Endothelial cell of umbilical vein (primary cell): Measurements from ENCODE around the gene CCSER1. TPM values are rescaled to one million over a fixed set of nuclear protein-coding genes. Genes with fewer than 3 reads are reported as not detected.
A peak's percentile ranks its signal among the peaks of the same experiment; 100 is the strongest.

Source experiments
- Bru-seq: library from RNA; stranded (reverse); fragments of 400-500 nt; gene quantifications from one replicate; lab custom pipeline; 2021; lab: Mats Ljungman, UMichigan
- BruChase-seq, 2 experiments: library from RNA; stranded (reverse); fragments of 400-500 nt; gene quantifications; one replicate each; lab custom pipeline; 2021; lab: Mats Ljungman, UMichigan
- BruUV-seq: library from RNA; stranded (reverse); fragments of 400-500 nt; replicated peaks from 2 replicates; lab custom pipeline; 2021; lab: Mats Ljungman, UMichigan
- CTCF ChIA-PET: fragments of 300-600, 350-600 bp; sonication (Branson Sonifier 250); formaldehyde crosslinking; loops from one replicate; lab custom pipeline; 2021; ENCODE audit warnings: antibody characterized with exemption, inconsistent platforms; lab: Charles Lee
- POLR2A ChIA-PET: fragments of 300-600, 350-600 bp; sonication (Branson Sonifier 250); formaldehyde crosslinking; loops from one replicate; lab custom pipeline; 2021; ENCODE audit warnings: antibody characterized with exemption, inconsistent platforms; lab: Charles Lee
- DNase-seq: peaks from one replicate; pipeline ENCODE4 v3.0.0-alpha.2; 2011; ENCODE audit warnings: low read depth, low spot score
- FAIRE-seq: peaks from 2 replicates; lab custom pipeline; 2011; peaks lifted over from hg19 to GRCh38; lab: Jason Lieb, UNC
- H2AFZ ChIP-seq: 2 replicates; pipeline ENCODE4 v1.6.0; 2012; ENCODE audit warnings: low read depth, low read length, control low read depth, inconsistent platforms
- H3K27ac ChIP-seq: 2 replicates; pipeline ENCODE4 v1.5.1; 2011; ENCODE audit warnings: low read depth, mild to moderate bottlenecking, control low read depth, low read length, moderate library complexity; ENCODE audit not compliant: insufficient read depth
- H3K27me3 ChIP-seq, 2 experiments: 2 replicates each; pipeline versions ENCODE4 v1.6.0 to v1.6.1; 2011; ENCODE audit warnings: low read length in 2 of 2, mixed read lengths in 1 of 2; ENCODE audit not compliant: control insufficient read depth in 2 of 2, insufficient read depth in 2 of 2
- H3K36me3 ChIP-seq, 2 experiments: 2 replicates in 1 of 2; 3 replicates in 1 of 2; pipeline ENCODE4 v1.5.1; 2011; ENCODE audit warnings: low read length in 2 of 2, mild to moderate bottlenecking in 1 of 2, moderate library complexity in 1 of 2; ENCODE audit not compliant: control insufficient read depth in 2 of 2, insufficient read depth in 2 of 2; ENCODE audit errors: extremely low read depth in 1 of 2
- H3K4me1 ChIP-seq: 3 replicates; pipeline ENCODE4 v1.5.1; 2011; ENCODE audit warnings: mild to moderate bottlenecking, low read length; ENCODE audit not compliant: control insufficient read depth, insufficient read depth; ENCODE audit errors: extremely low read depth
- H3K4me2 ChIP-seq: 2 replicates; pipeline ENCODE4 v1.6.1; 2011; ENCODE audit warnings: low read length, control low read depth, mixed read lengths; ENCODE audit not compliant: insufficient read depth
- H3K4me3 ChIP-seq, 3 experiments: fragments of 200-600 bp in 1 of 3; sonication (generic), shearing (Covaris generic) in 1 of 3; replicated peaks in 1 of 3; 2 replicates each; pipeline ENCODE4 v1.5.1; 2011 to 2016; ENCODE audit warnings: control low read depth in 3 of 3, low read length in 3 of 3, mild to moderate bottlenecking in 2 of 3, inconsistent platforms in 1 of 3, low read depth in 1 of 3, moderate library complexity in 1 of 3; ENCODE audit not compliant: insufficient read depth in 1 of 3
- H3K79me2 ChIP-seq: 2 replicates; pipeline ENCODE4 v1.6.0; 2012; ENCODE audit warnings: low read length, inconsistent platforms; ENCODE audit not compliant: control insufficient read depth, insufficient read depth
- H3K9ac ChIP-seq: replicated peaks from 2 replicates; pipeline ENCODE3; 2011; ENCODE audit warnings: low read length, control low read depth; ENCODE audit not compliant: insufficient read depth; ENCODE audit errors: extremely low read depth
- H3K9me1 ChIP-seq: replicated peaks from 3 replicates; pipeline ENCODE4 v1.6.0; 2011; ENCODE audit warnings: mild to moderate bottlenecking, low read length; ENCODE audit not compliant: control insufficient read depth, insufficient read depth; ENCODE audit errors: extremely low read depth
- H3K9me3 ChIP-seq: replicated peaks from 2 replicates; pipeline ENCODE4 v1.5.1; 2012; ENCODE audit warnings: low read length, inconsistent platforms; ENCODE audit not compliant: control insufficient read depth, insufficient read depth
- H4K20me1 ChIP-seq: replicated peaks from 2 replicates; pipeline ENCODE3; 2011; ENCODE audit warnings: mild to moderate bottlenecking, low read length; ENCODE audit not compliant: control insufficient read depth, insufficient read depth; ENCODE audit errors: extremely low read depth
- GATA2 ChIP-seq: IDR thresholded peaks from 2 replicates; pipeline ENCODE4 v1.7.0; 2011; ENCODE audit warnings: low read depth, mild to moderate bottlenecking, moderate library complexity, mixed read lengths, low read length; ENCODE audit not compliant: insufficient read length, insufficient read depth
- JUN ChIP-seq: IDR thresholded peaks from 2 replicates; pipeline ENCODE4 v1.6.1; 2011; ENCODE audit warnings: borderline replicate concordance, low read depth; ENCODE audit not compliant: insufficient read length, insufficient read depth
- MYC ChIP-seq: IDR thresholded peaks from one replicate; pipeline ENCODE4 v1.6.1; 2011; ENCODE audit warnings: mild to moderate bottlenecking, low read depth, low read length
- POLR2A ChIP-seq: IDR thresholded peaks from 2 replicates; pipeline ENCODE4 v1.6.1; 2012; ENCODE audit warnings: low read depth, mild to moderate bottlenecking, control low read depth, low read length
- POLR2AphosphoS5 ChIP-seq: IDR thresholded peaks from 2 replicates; pipeline ENCODE4 v1.6.1; 2012; ENCODE audit warnings: low read depth, mild to moderate bottlenecking, control low read depth, low read length, moderate library complexity; ENCODE audit not compliant: insufficient read depth
- dilution Hi-C: fragments of 300-500 bp; cut with MboI; formaldehyde crosslinking; loops from one replicate; pipeline ENCODE4 v1.15.0; 2019; ENCODE audit warnings: low sequenced_read_pairs; ENCODE audit not compliant: extremely low pct_ligation_motif_present
- intact Hi-C: fragments of 100-400 bp; cut with micrococcal nuclease; formaldehyde crosslinking; loops from one replicate; pipeline ENCODE4 v1.10.0; 2022
- long read RNA-seq: library from polyadenylated mRNA; stranded (forward); transcript quantifications from one replicate; pipeline ENCODE4 v2.0.0, GENCODE V29; 2021
- polyA minus RNA-seq, 3 experiments: library from RNA; depleted of rRNA, polyadenylated mRNA; stranded (reverse); fragments of >200 nt; gene quantifications; 1 replicate in 1 of 3; 2 replicates in 2 of 3; pipeline ENCODE4 v1.2.3, GENCODE V29; 2011
- polyA plus RNA-seq, 4 experiments: library from polyadenylated mRNA; depleted of rRNA in 3 of 4; stranded (reverse) in 3 of 4; unstranded in 1 of 4; fragments of >200 nt; gene quantifications; 2 replicates each; pipeline versions ENCODE4 v1.2.1 to v1.2.3, GENCODE V29; 2011 to 2012; ENCODE audit warnings: missing spikeins in 1 of 4
- total RNA-seq: library from RNA; stranded (reverse); gene quantifications from 2 replicates; pipeline ENCODE4 v1.2.3, GENCODE V29; 2021
- TF ChIP-seq, protein P1 (sequence below), 2 donors: IDR thresholded peaks; 1 replicate in 1 of 2; 2 replicates in 1 of 2; pipeline ENCODE4 v1.5.1; 2011; ENCODE audit warnings: low read length in 2 of 2, mild to moderate bottlenecking in 2 of 2, moderate library complexity in 2 of 2, control low read depth in 1 of 2, inconsistent platforms in 1 of 2, low read depth in 1 of 2; ENCODE audit not compliant: insufficient read depth in 1 of 2; ENCODE audit errors: extremely low read depth in 1 of 2

Gene CCSER1
- total RNA-seq (0.92 and 1.8 TPM in 2 replicates), polyA plus RNA-seq (0.03 and 0.11 TPM in 2 replicates), polyA minus RNA-seq (3.1 and 4.9 TPM in 2 replicates), Bru-seq, nascent RNA (percentile 29 among the genes with signal in this experiment), BruChase-seq, experiment 1, labeled RNA remaining after a 6-hour chase (percentile 20 among the genes with signal in this experiment), BruChase-seq, experiment 2, labeled RNA remaining after a 2-hour chase (percentile 26 among the genes with signal in this experiment)
- polyA plus RNA-seq (2011; cell fraction: cytosol; rRNA removed), result 0.08 and 0.12 TPM in 2 replicates
- polyA plus RNA-seq (2011; cell fraction: nucleus; rRNA removed), result 0.55 and 1.3 TPM in 2 replicates
- polyA plus RNA-seq (2012), result not detected in 2 replicates
- 2.2 TPM for polyA minus RNA-seq (2011; cell fraction: cytosol; rRNA and poly(A)+ RNA removed)
- polyA minus RNA-seq (2011; cell fraction: nucleus; rRNA and poly(A)+ RNA removed), result 7.7 and 8.6 TPM in 2 replicates
- long read RNA-seq, result 0 reads

DNA sequence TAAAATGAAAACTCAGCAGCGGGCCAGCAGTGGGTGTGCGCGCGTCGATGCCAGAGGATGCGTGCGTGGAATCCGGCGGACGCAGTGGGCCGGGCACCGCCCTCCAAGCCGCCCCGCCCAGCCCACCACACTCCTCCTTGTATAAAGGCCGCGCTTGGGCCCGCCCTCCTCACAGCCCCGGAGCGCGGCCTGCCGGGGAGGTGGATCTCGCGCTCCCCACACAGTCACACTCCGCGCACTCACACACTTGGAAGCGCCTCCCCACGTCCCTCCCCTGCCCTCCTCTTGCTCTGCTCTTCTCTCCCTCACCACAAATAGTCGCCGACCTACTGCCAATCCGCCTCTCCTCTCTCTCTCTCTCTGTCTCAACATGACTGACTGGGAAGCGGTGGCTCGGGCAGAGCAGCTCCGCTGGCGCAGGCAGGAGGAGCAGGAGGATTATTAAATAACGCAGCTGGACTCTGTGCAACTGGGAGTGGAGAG lies at the start of gene CCSER1:
Gene CCSER1, plus strand, starts transcription at position 172 of the 483 bp plus-strand sequence.
- intact Hi-C loops (loop anchor here (1.0 to 10.0 kb wide), 2 partner anchors 83 to 642 kb away; no protein-coding TSS in a partner anchor), dilution Hi-C loops (no loop called here)
- Histone ChIP-seq H3K27me3 (peaks cover 2 to 4% of the 10 kb centered on the region in 2 experiments), H4K20me1 (no peaks in the 10 kb centered on the region), H3K27ac (no peak within 1 kb of the TSS), H3K9me3 (no peaks in the 10 kb centered on the region), H3K9ac (peak within 1 kb of the TSS; percentile 38), H3K9me1 (no peaks in the 10 kb centered on the region), H2AFZ (peak within 1 kb of the TSS; percentile 93), H3K4me2 (peak within 1 kb of the TSS; percentile 84), H3K4me1 (peaks cover 13% of the 10 kb centered on the region), H3K4me3 (peak within 1 kb of the TSS; percentile 51 to 76 (median 63)), H3K79me2 (no peaks in the 10 kb centered on the region), H3K36me3 (no peaks in the 10 kb centered on the region)
- ChIA-PET CTCF (interaction anchor here (0.6 to 1.3 kb wide), 3 partner anchors 56 to 167 kb away, joined by 3 read pairs; no protein-coding TSS in a partner anchor), POLR2A (interaction anchor here (0.7 to 1.0 kb wide), 3 partner anchors 9 to 22 kb away, joined by 4 read pairs; no protein-coding TSS in a partner anchor)
- FAIRE-seq, result peak; percentile 83
- TF ChIP-seq GATA2 (no peak), POLR2A (peak; percentile 67), POLR2AphosphoS5 (peak; percentile 63), JUN (no peak), MYC (no peak)
- TF ChIP-seq, protein P1, sequence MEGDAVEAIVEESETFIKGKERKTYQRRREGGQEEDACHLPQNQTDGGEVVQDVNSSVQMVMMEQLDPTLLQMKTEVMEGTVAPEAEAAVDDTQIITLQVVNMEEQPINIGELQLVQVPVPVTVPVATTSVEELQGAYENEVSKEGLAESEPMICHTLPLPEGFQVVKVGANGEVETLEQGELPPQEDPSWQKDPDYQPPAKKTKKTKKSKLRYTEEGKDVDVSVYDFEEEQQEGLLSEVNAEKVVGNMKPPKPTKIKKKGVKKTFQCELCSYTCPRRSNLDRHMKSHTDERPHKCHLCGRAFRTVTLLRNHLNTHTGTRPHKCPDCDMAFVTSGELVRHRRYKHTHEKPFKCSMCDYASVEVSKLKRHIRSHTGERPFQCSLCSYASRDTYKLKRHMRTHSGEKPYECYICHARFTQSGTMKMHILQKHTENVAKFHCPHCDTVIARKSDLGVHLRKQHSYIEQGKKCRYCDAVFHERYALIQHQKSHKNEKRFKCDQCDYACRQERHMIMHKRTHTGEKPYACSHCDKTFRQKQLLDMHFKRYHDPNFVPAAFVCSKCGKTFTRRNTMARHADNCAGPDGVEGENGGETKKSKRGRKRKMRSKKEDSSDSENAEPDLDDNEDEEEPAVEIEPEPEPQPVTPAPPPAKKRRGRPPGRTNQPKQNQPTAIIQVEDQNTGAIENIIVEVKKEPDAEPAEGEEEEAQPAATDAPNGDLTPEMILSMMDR (IDR thresholded peaks at IDR 0.05; ENCODE audit: extremely low read depth in 1 of 2, insufficient read depth in 1 of 2, low read depth in 1 of 2, low read length in 2 of 2), result no peak
- no TSS peak for BruUV-seq
- DNase-seq, result peak; percentile 66
